ENCODE data around the gene APBB1IP.
"Not testable (repeated sequence)": the region's sequence is repeated elsewhere in the genome, so short reads cannot be mapped to it uniquely, and the experiment has no call there.

The APBB1IP gene

DNA sequence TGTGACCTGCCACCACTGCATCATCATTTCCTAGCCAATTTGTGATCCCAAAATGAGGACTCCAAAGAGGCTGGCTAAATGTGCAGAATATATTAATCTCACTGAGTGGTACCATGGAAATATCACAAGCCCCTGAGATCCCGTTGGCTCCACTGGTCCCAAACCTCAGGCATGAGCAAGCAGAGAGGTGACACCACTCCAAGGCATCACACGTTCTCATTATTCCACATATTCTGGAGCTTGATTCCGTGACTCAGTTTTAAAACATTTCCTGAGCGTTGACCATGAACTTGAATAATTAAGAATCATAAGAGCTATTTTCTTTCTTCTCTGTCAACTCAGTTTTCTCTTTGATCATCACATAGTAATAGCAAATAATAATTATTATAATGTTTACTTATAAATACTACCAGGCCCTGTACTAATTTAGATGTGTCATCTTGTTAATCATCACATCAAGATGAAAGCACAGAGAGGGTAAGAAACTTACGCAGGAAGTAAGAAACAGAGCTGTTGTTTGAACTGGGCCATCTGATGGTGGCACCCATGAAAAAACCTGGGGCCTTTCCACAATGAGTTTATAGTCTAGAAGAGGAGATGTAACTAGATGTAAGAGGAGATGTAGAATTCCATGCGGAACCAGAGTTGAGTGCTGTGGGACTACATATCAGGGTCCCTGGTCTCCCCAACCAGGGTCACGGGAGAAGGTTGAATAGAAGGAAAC is 3.5 kb downstream of the APBB1IP start:
- DNase-seq = no peak

DNA sequence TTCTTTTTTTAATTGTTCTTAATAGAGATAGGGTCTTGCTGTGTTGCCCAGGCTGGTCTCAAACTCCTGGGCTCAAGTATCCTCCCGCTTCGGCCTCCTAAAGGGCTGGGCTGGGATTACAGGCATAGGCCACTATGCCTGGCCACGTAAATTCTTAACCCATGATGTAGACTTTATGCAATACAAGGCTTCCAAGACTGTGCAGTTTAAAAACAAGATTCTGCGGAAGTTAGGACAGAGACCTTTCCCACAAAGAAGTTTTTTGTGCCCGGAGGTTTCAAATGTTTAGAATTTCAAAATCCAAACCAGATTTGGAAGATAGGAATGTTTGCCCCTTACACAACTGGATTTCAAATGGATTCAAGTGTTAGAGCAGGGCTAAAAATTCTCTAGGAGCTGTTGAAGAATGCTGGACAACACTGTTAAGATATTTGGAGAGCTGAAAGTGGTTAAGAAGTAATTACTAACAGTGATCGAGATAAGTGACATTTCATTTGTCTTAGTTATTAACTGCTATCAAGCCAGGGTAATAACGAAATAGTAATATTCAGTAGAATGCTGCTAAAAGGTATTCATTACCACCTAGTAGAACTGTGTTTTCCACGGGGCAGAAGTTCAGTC is 7.4 kb downstream of the APBB1IP start:
- no peak for DNase-seq

DNA sequence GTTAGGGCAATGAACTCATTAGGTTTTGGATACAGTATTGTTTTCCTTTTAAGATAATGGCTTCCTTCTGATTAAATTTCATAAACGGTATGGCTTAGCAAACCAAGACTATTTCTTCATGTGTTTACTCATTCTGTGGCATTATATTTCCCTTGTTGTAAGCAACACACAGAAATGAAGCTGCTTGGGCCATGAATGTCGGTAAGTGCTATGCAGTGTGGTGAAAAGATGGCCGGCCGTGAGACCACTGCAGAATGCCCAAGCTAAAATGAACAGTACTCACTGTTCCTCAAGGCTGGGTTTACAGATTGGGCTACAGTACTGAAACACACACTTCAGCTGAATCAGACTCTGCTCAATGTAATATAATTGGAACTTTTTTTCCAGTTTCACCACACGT is 8.1 kb downstream of the APBB1IP start:
- no peak for DNase-seq

DNA sequence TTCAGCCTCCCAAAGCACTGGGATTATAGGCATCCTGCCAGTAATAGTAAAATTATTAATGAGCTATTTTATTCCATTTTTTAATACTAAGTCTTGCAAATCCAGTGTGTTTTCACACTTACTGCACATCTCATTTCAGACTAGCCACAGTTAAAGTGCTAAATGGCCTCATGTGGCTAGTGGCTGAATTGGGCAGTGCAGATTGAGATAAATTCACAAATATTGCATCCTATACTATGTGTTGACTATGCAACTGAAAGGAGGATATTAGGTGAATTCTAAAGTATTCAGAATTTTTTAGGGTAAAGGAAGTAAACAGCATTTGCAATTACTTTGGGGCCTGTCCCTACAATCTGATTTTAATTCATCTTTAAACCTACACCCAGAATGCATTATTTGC is 10.2 kb downstream of the APBB1IP start:
- DNase-seq = no peak

DNA sequence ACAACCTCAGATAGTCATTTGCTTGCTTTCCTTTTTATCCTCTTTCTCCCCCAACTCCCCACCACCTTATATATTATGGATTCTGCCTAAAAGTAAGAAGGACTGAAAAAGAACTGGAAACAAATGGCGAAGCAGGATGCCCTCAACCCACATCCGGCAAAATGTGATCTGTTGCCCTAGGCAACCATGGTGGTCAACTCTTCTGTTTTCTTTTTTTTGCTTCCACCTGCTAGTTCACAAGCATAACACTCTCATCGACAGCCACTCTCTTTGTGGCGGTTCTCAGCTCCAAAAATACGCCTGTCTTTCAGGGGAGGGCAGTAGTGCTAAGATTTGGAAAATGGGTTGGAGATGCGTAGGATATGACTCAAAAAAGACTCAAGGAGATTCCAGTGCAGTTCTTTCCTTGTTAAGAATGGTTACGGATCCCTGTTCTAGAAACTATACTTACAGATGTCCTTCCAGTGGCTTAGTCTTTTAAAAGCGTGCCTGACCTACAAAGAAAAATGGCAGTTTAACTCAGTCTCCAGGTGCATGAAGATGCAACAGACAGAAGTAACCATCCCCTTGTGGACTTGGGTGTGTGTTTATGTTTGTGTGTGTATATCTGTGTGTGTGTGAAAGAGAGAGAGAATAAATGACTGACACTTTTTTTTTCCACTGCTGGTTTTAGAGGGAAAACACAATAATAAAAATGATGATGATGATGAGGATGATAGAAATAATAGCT is 10.7 kb downstream of the APBB1IP start:
- DNase-seq = no peak

DNA sequence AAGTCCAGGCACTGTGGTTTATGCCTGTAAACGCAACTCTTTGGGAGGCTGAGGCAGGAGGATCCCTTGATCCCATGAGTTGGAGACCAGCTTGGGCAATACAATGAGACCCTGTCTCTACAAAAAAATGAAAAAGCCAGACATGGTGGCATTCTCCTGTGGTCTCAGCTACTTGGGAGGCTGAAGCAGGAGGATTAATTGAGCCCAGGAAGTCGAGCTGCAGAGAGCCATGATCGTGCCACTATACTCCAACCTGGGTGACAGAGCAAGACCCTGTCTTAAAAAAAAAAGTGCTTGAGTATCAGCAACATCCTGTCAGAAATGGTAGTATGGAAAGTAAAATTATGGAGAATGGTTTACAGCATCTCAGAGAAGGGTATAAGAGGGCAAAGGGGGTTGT is 11.6 kb downstream of the APBB1IP start:
- no peak for DNase-seq

DNA sequence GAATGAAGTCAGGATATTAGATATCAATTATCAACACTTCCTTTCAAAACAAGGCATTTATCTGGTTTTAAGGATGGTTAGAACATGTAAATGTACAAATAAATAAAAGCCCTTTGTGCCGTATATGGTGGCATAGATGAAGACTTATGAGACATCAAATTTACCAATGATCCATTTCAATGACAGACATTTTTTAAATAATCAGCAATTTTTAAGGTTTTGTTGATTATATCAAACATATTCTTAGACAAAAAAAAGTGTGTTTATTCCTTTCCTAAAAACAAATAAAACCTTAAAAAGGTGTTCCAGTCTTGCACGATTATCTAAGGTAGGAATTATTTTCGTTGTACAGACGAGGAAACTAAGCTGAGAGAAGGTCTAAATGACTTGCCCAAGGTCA is 13.8 kb downstream of the APBB1IP start:
- no peak for DNase-seq

DNA sequence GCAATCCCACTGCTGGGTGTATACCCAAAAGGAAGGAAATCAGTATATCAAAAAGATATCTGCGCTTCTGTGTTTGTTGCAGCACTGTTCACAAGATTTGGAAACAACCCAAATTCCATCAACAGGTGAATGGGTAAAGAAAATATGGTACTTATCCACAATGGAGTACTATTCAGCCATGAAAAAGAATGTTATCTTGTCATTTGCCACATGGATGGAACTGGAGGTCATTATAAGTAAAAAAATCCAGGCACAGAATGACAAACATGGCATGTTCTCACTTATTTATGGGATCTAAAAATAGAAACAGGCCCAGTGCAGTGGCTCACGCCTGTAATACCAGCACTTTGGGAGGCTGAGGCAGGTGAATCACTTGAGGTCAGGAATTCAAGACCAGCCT is 15.7 kb downstream of the APBB1IP start:
- no peak for DNase-seq

DNA sequence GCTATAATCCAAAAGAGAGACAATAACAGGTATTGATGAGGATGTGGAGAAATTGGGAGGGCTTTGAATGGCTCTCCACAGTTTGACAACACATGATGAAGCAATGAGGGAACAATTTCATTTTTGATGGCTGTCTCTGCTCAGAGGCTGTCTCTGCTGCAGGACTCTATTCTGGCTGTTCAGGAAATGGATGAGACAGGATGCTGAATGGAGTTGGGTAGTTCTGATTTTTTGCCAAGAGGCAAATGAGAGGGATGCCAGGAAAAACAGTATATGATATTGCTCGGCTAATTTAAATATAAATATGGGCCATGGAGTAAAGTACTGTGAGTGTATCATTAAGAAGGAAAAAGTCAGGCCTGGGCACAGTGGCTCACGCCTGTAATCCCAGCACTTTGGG is 16.8 kb downstream of the APBB1IP start:
- DNase-seq = no peak

DNA sequence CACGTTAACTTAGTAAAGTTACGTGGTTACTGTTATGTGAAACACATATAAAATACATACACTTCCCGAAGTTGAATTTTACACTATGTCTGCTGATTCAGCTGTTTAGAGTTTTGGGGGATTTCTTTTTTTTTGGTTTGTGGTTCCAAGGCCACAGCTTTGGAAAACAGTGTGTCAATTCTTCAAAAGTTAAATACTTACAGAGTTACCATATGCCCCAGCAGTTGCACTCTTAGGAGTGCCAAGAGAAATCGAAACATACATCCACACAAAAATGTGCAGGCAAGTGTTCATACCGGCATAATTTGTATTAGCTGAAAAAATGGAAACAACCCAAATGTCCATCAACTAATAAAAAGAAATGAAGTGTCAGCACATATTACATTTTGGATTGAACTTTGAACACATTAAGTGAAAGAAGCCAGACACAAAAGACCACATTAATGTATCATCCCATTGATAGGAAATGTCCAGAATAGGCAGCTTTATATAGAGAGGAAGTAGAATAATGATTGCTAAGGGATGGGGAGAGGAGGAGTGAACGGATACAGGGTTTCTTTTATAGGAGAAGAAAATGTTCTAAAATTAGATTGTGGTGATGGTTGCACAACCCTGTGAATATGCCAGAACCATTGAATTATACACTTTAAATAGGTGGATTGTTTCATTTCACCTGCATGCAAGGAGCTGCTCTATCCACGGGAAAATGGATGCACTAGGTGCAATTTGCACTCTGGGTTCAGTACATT is 17.6 kb downstream of the APBB1IP start:
- no peak for DNase-seq

DNA sequence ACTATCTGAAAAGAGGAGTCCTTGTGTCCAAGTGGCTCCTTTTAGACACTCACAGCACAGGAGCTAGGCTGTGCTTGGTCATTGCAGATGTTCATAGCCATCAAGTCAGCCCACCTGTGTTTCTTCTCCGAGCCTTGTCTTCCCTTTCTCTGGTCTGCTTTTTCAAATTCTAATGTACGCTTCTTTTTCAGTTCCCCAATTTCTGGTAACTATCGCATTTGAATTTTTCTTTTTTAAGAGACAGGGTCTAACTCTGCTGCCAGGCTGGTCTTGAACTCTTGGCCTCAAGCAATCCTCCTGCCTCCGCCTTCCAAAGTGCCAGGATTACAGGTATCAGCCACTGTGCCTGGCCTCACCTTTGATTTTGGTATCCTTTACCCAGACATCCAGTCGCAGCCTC is 18.9 kb downstream of the APBB1IP start:
- no peak for DNase-seq

DNA sequence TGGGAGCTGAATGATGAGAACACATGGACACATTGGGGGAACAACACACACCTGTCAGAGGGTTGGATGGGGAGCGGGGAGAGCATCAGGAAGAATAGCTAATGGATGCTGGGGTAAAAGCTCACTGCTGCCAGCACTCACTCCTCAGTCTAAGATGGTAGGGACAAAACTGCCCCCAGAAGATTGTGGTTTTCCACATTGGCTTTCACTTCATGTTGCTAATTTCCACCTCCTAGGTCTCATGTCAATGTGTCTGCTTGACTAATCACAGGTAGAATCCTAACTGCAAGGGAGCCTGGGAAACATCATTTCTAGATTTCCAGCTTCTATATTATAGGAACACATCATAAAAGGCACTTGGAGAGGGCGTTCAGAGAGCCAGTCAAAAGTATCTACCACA is 22.6 kb downstream of the APBB1IP start:
- DNase-seq = no peak

DNA sequence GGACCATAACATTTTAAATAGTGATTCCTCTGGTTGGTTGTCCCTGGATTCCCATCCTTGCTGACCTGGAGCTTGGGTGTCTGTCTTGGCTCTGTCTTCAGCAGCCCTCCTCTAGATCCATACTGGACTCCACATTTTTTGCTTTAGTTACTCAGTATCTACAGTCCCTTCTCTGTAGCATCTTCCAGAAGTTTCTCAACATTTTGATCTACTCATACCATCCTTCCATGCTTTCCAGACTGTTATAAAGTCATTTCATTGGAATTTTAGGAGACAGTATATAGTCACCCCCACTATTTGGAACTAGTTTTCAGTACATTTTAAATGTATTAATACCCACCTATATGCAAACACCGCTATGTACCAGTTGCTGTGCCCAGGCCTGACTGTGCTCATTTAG is 25.8 kb downstream of the APBB1IP start:
- DNase-seq = no peak

DNA sequence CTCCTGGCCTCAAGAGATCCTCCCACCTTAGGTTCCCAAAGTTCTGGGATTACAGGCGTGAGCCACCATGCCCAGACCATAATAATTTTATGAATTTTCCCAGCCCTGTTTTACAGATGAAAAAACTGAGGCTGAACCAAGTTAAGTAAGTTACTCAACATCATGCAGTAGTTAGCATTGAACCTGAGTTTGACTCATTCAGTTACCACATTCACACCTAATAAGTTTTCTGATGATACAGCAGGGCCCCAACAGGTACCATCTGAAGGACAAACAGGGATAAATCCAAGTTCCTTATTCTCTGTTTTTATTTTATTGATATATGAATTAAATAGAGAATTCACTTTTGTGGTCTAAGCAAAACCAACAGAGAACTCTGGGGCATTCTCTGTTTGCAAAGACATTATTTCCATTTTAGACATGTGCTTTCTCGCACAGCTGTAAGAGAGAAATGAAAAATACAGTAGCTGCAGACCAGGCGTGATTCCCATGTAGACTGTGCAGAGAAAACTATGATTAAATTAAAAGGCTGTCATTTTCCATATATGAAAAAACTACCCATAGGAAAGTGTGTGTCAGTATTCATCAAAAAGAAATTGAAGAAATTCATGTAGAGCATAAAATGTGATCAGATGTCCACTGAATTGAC is 26.6 kb downstream of the APBB1IP start:
- DNase-seq = no peak

DNA sequence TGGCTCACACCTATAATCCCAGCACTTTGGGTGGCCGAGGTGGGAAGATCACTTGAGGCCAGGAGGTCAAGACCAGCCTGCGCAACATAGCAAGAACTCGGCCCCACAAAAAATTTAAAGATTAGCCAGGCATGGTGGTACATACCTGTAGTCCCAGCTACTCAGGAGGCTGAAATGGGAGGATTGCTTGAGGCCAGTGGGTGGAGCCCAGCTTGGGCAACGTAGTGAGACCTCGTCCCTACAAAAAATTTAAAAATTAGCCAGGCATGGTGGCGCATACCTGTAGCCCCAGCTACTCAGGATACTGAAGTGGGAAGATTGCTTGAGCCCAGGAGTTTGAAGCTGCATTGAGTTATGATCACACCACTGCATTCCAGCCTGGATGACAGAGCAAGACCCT is 28.4 kb downstream of the APBB1IP start:
- not testable (repeated sequence) for DNase-seq

DNA sequence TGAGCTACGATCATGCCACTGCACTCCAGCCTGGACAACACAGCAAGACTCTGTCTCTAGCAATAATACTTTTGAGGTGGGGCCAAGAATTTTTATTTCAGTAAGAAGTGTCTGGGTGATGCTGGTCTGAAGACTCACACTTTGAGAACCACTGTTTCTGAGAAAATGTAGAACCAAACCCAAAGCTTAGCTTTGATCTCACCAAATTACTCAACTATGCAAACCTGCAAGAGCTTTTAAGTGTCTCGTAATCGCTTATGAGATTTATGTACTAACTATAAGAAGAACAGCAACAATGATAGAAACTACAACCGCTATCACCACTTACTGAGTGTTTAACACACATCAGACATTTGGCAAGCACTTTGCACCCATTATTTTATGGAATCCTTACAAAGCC is 29.5 kb downstream of the APBB1IP start:
- DNase-seq = no peak

DNA sequence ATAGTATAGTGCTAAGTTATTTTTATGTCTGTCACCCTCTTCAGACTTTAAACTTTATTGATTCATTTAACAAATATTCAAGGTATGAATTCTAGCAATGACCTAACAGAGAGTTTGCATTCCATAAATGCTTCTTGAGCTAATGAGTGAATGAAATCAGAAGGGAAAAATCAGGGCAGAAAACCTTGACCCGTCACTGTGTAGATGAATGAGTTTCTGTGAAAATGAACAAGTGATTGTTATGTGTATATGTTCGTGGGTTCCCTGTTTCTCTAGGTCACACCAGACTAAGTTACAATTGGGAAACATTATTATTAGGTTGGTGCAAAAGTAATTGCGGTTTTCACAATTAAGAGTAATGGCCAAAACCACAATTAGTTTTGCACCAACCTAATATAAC is 30.1 kb downstream of the APBB1IP start:
- no peak for DNase-seq

DNA sequence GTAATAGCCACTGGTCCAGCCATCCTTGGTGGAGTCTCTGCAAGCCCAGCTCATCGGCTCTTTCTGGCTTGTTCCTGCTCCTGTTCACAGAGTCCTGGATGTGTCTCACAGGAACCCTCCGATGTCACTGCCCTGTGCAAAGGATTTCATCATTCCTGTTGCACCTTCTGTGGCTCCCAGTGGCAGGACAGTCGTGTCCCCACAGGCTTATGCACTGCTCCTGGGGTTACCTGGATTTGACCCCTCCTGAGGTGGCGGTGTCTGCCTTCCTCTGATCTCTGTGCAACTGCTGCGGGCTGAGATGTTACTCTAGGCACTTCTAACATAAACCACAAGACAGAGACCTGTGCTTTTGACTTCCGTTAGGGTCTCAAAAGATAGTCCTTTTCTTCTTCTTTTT is 30.6 kb downstream of the APBB1IP start:
- no peak for DNase-seq

DNA sequence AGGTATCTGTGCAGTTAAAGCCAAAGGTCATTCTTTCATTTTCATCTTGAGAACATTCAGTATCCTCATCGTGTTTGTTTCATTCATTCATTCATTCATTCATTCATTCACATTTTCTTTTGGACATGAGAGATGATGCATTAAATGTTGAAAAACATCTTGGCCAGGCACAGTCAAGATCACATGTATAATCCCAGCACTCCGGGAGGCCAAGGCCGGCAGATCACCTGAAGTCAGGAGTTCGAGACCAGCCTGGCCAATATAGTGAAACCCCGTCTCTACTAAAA is 34.3 kb downstream of the APBB1IP start:
- DNase-seq = no peak

DNA sequence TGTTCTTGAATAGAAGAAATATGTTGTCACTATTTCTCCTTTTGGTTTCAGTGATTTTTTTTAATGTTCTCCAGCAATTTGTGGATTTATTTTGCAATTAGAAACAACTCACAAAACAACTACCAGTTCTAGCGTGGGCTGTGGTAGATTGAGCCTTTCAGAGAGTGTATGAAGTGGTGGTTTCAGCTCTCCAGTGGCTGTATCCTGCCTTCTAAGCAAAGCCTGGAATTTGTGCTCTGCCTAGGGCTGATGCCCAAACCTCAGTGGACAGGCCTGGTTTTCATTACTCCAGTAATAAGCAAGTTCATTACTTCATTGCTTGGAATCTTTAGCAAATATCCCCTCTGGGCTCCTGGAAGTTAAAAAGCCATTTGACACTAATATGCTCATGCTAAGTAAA is 35.9 kb downstream of the APBB1IP start:
- no peak for DNase-seq

DNA sequence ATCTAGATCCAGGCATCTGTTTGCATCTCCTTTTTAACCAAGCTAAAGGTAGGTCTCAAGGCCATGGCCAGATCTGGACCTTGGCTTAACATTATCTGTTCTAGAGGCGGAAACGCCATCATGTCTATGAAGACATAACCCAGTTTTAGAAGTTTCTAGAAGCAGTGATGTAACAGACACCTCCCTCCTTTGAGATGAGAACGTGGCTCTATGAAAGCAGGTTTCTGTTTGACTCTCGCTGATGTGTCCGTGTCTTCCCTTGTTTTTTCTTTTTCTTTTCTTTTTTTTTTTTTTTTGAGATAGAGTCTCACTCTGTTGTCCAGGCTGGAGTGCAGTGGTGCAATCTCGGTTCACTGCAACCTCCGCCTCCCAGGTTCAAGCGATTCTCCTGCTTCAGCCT is 36.7 kb downstream of the APBB1IP start:
- not testable (repeated sequence) for DNase-seq

DNA sequence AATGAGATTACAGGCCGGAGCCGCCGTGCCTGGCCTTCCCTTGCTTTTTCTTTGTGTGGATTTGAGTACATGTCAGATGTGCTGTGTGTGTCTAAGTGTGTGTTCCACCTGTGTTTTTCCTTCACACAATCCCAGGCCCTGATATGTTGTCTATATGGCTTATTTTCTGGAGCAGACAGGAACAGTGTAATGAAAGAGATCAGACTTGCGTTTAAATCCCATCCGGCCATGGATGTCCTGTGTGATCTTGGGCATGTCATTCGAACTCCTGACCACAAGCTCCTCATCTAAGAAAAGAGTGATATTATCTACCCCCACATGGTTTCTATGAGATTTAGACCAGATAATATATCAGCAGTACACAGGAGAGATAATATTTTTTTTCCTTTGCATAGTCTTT is 37.2 kb downstream of the APBB1IP start:
- no peak for DNase-seq

DNA sequence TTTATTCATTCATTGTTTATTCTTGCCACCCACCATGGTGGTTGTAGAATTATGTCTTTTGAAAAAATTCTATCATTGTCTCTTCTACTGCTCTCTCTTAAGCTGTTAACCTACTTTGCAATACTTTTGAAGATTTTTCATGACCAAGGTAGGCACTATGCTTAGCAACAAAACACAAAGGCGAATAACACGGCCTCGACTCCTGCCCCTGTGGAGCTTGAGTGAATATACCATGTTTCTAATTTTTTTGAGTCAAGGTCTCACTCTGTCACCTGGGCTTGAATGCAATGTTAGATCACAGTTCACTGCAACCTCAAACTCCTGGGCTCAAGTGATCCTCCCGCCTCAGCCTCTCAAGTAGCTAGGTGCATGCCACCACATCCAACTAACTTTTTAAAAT is 39.4 kb downstream of the APBB1IP start:
- no peak for DNase-seq

All from NCI-H510A (cell line).